Hepatic stellate cell (primary cell): Measurements from ENCODE around the gene LSM8.
"Not testable (repeated sequence)": the region's sequence is repeated elsewhere in the genome, so short reads cannot be mapped to it uniquely, and the experiment has no call there.

Experiments
- DNase-seq: peaks from one replicate; pipeline ENCODE4 v3.0.0; 2011; ENCODE audit warnings: low spot score

The LSM8 gene

DNA sequence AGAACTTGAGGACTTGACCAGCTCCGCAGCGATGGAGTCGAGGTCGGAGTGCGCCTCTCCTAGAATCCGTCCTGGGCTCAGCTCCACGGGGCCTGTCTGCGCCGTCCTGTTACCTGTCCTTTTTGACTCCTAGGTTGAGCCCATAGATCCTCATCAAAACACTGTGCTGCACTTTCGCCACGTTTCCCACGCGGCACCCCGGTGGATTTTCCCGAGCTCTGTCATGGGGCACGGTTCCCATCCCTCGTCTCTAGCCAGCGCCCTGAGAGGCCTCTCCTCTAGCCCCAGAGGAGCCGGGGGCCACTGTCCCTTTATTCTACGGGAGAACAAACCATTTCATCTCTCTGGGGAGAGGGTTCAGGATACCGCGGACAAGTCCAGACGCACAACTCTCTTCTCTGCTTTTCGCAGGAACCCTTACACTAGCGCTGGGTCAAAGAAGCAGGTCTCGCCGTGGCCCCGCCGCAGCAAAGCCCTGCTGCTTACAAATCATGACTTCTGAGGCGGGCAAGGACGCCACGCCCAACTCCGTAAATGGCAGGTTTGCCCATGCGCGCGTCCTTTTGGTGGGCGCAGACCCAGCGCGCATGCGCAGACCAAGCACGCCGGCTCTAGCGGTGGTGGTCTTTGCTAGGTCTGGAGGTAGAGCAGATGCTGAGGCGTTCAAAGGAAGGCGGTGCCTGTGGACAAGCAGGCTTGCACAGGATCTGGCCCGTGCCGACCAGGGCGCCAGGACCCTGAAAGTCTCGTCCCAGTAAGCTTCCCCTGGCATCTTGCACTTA is 30.3 kb downstream of the LSM8 start:
- DNase-seq, result peak; percentile 66

- DNase-seq, result no peak
Observed at GRCh38 chr7:118214833-118215182, 30.8 kb downstream of the LSM8 start.

DNA sequence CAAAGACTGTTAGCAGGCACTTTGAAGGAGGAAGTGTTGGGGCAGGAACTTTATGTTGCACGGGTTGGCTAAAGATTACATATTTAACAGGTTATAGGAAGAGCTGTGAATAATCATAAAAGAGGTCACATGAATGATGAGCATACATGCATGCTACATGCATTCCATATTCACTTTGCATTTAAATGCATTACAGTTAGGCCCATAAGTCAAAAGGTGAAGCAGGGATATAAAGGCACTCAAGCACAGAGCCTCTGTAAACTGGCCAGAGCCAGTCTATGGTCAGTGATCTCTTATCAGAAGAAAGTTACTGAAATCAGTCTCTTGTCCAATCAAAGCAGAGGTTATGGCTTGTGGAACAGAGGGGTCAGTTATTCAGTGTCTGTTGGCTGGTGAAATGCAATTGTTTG is 33.3 kb downstream of the LSM8 start:
- no peak for DNase-seq

DNA sequence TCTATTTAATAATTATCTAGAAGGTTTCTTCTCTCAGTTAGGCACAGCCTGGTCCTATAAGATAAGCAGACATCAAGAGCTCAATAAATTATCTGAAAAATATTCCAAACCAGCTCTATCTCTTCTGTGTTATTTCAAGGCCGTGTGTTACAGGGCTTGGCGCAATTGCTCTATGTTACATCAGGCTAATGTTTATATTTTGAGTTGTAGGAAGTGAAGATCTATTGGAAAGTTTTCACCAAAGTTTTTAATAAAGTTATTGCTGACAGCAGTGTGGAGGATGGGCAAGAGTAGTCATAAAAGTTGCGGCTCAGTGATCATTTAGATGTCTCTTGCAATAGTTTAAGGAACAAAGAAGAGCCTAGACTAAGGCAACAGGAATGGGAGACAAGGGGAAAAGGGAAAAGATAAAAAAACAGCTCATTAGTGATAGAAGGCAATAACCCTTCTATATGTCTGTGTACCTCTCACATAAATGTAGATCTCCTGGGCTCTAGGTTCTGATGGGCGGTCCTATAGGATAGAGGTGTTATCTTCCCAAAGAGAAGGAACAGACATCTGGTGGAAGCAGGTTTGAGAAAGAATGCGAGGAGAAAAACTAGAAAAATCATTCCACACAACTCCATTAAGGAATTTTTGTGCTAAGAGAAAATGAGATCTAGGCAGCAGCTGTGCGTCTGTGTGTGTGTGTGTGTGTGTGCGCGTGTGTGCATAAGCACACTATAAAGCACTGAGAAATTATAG is 34.6 kb downstream of the LSM8 start:
- no peak for DNase-seq

- no peak for DNase-seq
Observed at GRCh38 chr7:118219157-118219512, 35.2 kb downstream of the LSM8 start.

DNA sequence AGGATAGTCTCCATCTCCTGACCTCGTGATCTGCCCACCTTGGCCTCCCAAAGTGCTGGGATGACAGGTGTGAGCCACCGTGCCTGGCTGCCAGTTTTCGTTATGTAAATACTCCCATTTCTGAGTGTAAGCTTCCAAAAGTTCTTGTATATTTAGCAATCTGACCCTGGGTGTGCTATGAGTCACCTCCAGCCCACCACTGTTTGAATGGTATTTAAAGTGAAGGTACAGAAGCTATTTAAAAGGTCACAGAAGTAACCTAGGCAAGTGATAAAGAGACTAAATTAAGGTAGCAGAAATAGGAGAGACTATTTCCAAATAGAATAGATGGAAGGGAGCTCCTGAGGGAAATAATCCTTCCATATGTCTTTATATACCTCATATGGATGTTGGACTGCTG is 36.6 kb downstream of the LSM8 start:
- no peak for DNase-seq

DNA sequence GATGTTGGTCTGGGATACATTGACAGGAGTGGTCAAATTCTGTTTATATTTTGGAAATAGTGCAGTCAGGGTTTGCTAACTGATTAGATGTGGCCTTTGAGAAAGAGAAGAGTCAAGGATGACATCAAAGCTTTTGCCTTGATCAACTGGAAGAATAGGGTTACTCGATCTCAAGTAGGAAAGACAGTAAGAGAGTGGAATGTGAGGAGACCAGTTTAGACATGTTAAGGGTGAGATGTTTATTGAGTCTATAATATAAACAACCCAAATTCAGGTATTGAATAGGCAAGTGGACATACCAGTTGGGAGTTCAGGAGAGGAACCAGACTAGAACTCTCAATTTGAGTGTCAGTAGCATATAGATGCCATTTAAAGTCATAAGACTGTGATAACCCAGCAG is 38.6 kb downstream of the LSM8 start:
- DNase-seq, result no peak

DNA sequence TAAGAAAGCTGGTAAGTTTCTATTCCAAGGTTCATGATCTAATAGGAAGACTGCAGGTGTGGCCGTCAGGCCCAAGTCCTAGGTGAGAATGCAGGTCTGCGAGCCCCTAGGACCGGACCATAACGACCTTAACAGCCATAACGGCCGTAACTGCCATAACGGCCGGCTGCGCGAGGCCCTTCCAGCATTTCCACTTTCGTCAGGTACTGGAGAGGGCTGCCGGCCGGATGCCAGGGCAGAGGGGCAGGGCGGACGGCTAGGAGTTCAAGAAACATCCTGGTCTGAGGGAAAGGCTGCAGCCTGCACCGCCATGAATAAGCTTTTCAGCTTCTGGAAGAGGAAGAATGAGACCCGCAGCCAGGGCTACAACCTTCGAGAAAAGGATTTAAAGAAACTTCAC is 40.6 kb downstream of the LSM8 start, which contains the start of gene ANKRD7:
ANKRD7 (plus strand) TSS at position 184 of the 400 bp plus-strand sequence; CDS start at position 311, 127 bp downstream.
- DNase-seq, result no peak

GRCh38 chr7:118232837-118233236 is 48.9 kb downstream of the LSM8 start:
- no peak for DNase-seq

GRCh38 chr7:118233799-118234198 is 49.8 kb downstream of the LSM8 start:
- DNase-seq, result no peak

DNA sequence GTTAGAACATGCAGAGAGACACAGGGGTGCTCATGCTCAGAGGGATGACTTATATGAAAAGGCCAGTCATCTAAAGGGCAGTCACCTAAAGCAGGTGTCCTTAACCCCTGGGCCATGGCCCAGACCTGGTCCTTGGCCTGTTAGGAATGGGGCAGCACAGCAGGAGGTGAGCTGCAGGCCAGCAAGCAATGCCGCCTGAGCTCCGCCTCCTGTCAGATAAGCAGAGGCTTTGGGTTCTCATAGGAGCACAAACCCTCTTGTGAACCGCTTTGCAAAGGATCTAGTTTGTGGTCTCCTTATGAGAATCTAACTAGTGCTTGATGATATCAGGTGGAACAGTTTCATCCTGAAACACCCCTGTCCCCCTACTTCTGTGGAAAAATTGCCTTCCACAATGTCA is 55.0 kb downstream of the LSM8 start:
- no peak for DNase-seq

DNA sequence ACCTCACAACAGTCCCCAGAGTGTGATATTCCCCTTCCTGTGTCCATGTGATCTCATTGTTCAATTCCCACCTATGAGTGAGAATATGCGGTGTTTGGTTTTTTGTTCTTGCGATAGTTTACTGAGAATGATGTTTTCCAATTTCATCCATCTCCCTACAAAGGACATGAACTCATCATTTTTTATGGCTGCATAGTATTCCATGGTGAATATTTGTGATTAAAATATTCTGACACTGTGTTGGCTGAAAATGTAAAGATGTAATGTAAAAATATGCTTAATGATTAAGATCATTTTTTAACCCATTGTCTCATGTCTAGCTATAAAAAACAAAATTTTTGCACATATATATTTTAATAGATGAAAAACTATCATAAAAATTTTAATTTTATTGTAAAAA is 56.4 kb downstream of the LSM8 start:
- not testable (repeated sequence) for DNase-seq
